Testis (tissue), 3 donors: Measurements from ENCODE around the gene SLC26A9. TPM values are rescaled to one million over a fixed set of nuclear protein-coding genes. Genes with fewer than 3 reads are reported as not detected.

Experiments
- DNase-seq: peaks from one replicate; pipeline ENCODE4 v3.0.0-alpha.2; 2019
- H3K27ac ChIP-seq, 2 donors: fragments of 200-600 bp; sonication (generic); one replicate each; pipeline ENCODE4 v1.5.1; 2019
- H3K27me3 ChIP-seq: fragments of 200-600 bp; sonication (generic); one replicate; pipeline ENCODE4 v1.5.1; 2019
- H3K36me3 ChIP-seq: fragments of 200-600 bp; sonication (generic); one replicate; pipeline ENCODE4 v1.5.1; 2017; ENCODE audit warnings: low read depth; ENCODE audit errors: missing control alignments
- H3K4me1 ChIP-seq: fragments of 200-600 bp; sonication (generic); one replicate; pipeline ENCODE4 v1.5.1; 2019
- H3K4me3 ChIP-seq, 2 donors: fragments of 200-600 bp; sonication (generic); one replicate each; pipeline ENCODE4 v1.5.1; 2017 to 2019
- H3K9me3 ChIP-seq: fragments of 200-600 bp; sonication (generic); one replicate; pipeline ENCODE4 v1.5.1; 2017
- POLR2A ChIP-seq: fragments of 450-650 bp; IDR thresholded peaks from one replicate; pipeline ENCODE4 v1.6.1; 2017; ENCODE audit warnings: antibody characterized with exemption, mild to moderate bottlenecking, moderate library complexity
- WGBS, 2 donors: methylation state at CpG; one replicate each; pipeline ENCODE4 v1.1.5; 2018; 5-methylcytosine and 5-hydroxymethylcytosine counted together
- intact Hi-C: fragments of 100-400 bp; cut with DNase I; formaldehyde crosslinking; loops from one replicate; pipeline ENCODE4 v1.15.1; 2023; ENCODE audit warnings: low total_unique reads
- polyA plus RNA-seq: library from polyadenylated mRNA; stranded (reverse); fragments of 350-450 nt; fragmentation: Illumina TruSeq; extraction: RNeasy Lipid Tissue Mini Kit (QIAGEN cat#74804); gene quantifications from one replicate; pipeline ENCODE4 v1.2.3, GENCODE V29; 2014; ENCODE audit warnings: low read depth, low replicate concordance; ENCODE audit not compliant: insufficient read depth
- total RNA-seq, 2 donors: library from RNA; depleted of rRNA; stranded (reverse); fragments of >200 nt; gene quantifications; one replicate each; pipeline ENCODE4 v1.2.3, GENCODE V29; 2016
- TF ChIP-seq, protein P1 (sequence below), 3 experiments: fragments of 450-650 bp in 2 of 3; fragments of 200-600 bp in 1 of 3; sonication (generic) in 1 of 3; IDR thresholded peaks; one replicate each; pipeline ENCODE4 v1.5.1; 2016 to 2019; ENCODE audit warnings: antibody characterized with exemption in 3 of 3, mild to moderate bottlenecking in 2 of 3, moderate library complexity in 1 of 3

The SLC26A9 gene
- total and polyA plus RNA-seq, 3 donors from 2014 or later = 0.24 to 0.43 (median 0.26) TPM

DNA sequence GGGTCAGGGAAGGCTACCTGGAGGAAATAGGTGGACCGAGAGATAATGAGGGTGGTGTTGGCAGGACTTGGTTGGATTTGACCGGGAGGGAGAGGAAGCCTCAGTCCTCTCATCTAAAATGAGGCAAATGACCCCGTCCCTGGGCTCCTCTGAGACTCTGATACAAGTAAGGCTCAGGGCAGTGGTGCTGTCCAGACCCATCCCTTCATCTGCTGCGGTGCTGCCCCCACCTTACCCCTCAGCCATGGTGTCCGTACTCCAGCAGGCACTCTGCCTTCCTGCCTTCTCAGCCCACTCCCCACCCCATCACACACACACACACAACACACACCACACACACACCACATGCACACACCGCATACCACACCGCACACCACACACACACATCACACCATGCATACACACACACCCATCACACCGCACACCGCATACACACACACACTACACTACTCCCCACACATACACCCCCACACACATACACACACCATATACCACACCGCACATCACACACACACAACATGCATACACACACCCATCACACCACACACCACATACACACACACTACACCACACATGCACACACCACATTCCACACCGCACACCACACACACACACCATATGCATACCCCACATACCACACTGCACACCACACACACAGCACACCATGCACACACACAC, 29.4 kb upstream of the SLC26A9 start:
- no peaks in the 10 kb centered on the region for H3K9me3 ChIP-seq
- intact Hi-C loops = loop anchor here (10.0 kb wide), 1 partner anchor 178 kb away; no protein-coding TSS in a partner anchor
- DNase-seq = no peak
- WGBS, 2 donors = 66 to 71% methylated on average over 10 to 11 of the region's 11 CpGs
- H3K27ac ChIP-seq = no peak overlapping the region
- no peaks in the 10 kb centered on the region for H3K36me3 ChIP-seq
- H3K4me3 ChIP-seq = no peak overlapping the region
- no peaks in the 10 kb centered on the region for H3K27me3 ChIP-seq
- no peak for TF ChIP-seq POLR2A
- TF ChIP-seq, protein P1, sequence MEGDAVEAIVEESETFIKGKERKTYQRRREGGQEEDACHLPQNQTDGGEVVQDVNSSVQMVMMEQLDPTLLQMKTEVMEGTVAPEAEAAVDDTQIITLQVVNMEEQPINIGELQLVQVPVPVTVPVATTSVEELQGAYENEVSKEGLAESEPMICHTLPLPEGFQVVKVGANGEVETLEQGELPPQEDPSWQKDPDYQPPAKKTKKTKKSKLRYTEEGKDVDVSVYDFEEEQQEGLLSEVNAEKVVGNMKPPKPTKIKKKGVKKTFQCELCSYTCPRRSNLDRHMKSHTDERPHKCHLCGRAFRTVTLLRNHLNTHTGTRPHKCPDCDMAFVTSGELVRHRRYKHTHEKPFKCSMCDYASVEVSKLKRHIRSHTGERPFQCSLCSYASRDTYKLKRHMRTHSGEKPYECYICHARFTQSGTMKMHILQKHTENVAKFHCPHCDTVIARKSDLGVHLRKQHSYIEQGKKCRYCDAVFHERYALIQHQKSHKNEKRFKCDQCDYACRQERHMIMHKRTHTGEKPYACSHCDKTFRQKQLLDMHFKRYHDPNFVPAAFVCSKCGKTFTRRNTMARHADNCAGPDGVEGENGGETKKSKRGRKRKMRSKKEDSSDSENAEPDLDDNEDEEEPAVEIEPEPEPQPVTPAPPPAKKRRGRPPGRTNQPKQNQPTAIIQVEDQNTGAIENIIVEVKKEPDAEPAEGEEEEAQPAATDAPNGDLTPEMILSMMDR (IDR thresholded peaks at IDR 0.05) = no peak
- peaks cover 19% of the 10 kb centered on the region for H3K4me1 ChIP-seq

- no peak for DNase-seq
- H3K36me3 ChIP-seq = no peaks in the 10 kb centered on the region
- no peak overlapping the region for H3K4me3 ChIP-seq
- H3K9me3 ChIP-seq = no peaks in the 10 kb centered on the region
- H3K4me1 ChIP-seq = peaks cover 17% of the 10 kb centered on the region
- no peak for TF ChIP-seq POLR2A
- TF ChIP-seq, protein P1 (IDR thresholded peaks at IDR 0.05) = no peak
- H3K27me3 ChIP-seq = no peaks in the 10 kb centered on the region
- H3K27ac ChIP-seq = no peak overlapping the region
- intact Hi-C loops = loop anchor here (10.0 kb wide), 1 partner anchor 177 kb away; no protein-coding TSS in a partner anchor
- WGBS, 2 donors = 77 to 81% methylated on average over 4 of the region's 4 CpGs
Observed at GRCh38 chr1:205972081-205972480, 28.8 kb upstream of the SLC26A9 start.

- intact Hi-C loops = loop anchor here (10.0 kb wide), 1 partner anchor 176 kb away; no protein-coding TSS in a partner anchor
- TF ChIP-seq, protein P1 (IDR thresholded peaks at IDR 0.05) = no peak
- no peak for TF ChIP-seq POLR2A
- H3K27ac ChIP-seq = no peak overlapping the region
- no peaks in the 10 kb centered on the region for H3K36me3 ChIP-seq
- peaks cover 7% of the 10 kb centered on the region for H3K4me1 ChIP-seq
- H3K4me3 ChIP-seq = no peak overlapping the region
- DNase-seq = no peak
- no peaks in the 10 kb centered on the region for H3K27me3 ChIP-seq
- 69 to 77% methylated on average over 4 of the region's 4 CpGs for WGBS, 2 donors
- no peaks in the 10 kb centered on the region for H3K9me3 ChIP-seq
Observed at GRCh38 chr1:205971082-205971481, 27.8 kb upstream of the SLC26A9 start.

- 25 to 32% methylated on average over 1 of the region's 1 CpG for WGBS, 2 donors
- H3K9me3 ChIP-seq = no peaks in the 10 kb centered on the region
- DNase-seq = no peak
- peaks cover 1% of the 10 kb centered on the region for H3K4me1 ChIP-seq
- no peak overlapping the region for H3K27ac ChIP-seq
- no peaks in the 10 kb centered on the region for H3K36me3 ChIP-seq
- intact Hi-C loops = loop anchor here (10.0 kb wide), 1 partner anchor 176 kb away; no protein-coding TSS in a partner anchor
- no peaks in the 10 kb centered on the region for H3K27me3 ChIP-seq
- no peak overlapping the region for H3K4me3 ChIP-seq
- no peak for TF ChIP-seq POLR2A
- TF ChIP-seq, protein P1 (IDR thresholded peaks at IDR 0.05) = no peak
Observed at GRCh38 chr1:205970486-205970885, 27.2 kb upstream of the SLC26A9 start.

- no peaks in the 10 kb centered on the region for H3K9me3 ChIP-seq
- TF ChIP-seq POLR2A = no peak
- TF ChIP-seq, protein P1 (IDR thresholded peaks at IDR 0.05) = no peak
- no peaks in the 10 kb centered on the region for H3K27me3 ChIP-seq
- no peaks in the 10 kb centered on the region for H3K4me1 ChIP-seq
- no peak overlapping the region for H3K4me3 ChIP-seq
- no peak overlapping the region for H3K27ac ChIP-seq
- H3K36me3 ChIP-seq = no peaks in the 10 kb centered on the region
- intact Hi-C loops = no loop called here
- DNase-seq = no peak
- 88 to 91% methylated on average over 8 of the region's 8 CpGs for WGBS, 2 donors
Observed at GRCh38 chr1:205969229-205969628, 26.0 kb upstream of the SLC26A9 start.
